ENCODE data around the gene STRADA. TPM values are rescaled to one million over a fixed set of nuclear protein-coding genes. Genes with fewer than 3 reads are reported as not detected.

STRADA gene
- total RNA-seq, 1 experiment from 2014 or later: 18.1 TPM

GRCh38 chr17:63680700-63681099, 60.9 kb downstream of the STRADA start:
- BruUV-seq (replicated peaks): no TSS peak
- intact Hi-C loops (cut with micrococcal nuclease; ENCODE audit: unreplicated experiment): no loop called here
- no peaks in the 10 kb centered on the region for H3K9me3 Mint-ChIP-seq (ENCODE audit: low read depth, unreplicated experiment)
- TF ChIP-seq, protein P1, sequence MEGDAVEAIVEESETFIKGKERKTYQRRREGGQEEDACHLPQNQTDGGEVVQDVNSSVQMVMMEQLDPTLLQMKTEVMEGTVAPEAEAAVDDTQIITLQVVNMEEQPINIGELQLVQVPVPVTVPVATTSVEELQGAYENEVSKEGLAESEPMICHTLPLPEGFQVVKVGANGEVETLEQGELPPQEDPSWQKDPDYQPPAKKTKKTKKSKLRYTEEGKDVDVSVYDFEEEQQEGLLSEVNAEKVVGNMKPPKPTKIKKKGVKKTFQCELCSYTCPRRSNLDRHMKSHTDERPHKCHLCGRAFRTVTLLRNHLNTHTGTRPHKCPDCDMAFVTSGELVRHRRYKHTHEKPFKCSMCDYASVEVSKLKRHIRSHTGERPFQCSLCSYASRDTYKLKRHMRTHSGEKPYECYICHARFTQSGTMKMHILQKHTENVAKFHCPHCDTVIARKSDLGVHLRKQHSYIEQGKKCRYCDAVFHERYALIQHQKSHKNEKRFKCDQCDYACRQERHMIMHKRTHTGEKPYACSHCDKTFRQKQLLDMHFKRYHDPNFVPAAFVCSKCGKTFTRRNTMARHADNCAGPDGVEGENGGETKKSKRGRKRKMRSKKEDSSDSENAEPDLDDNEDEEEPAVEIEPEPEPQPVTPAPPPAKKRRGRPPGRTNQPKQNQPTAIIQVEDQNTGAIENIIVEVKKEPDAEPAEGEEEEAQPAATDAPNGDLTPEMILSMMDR (IDR thresholded peaks at IDR 0.05; ENCODE audit: unreplicated experiment): no peak
- DNase-seq: no peak
- CTCF ChIA-PET: interaction anchor here (0.5 kb wide), 1 partner anchor 30 kb away, joined by 3 read pairs; no protein-coding TSS in a partner anchor
- peaks cover 7% of the 10 kb centered on the region for H3K4me1 Mint-ChIP-seq (ENCODE audit: low read depth, unreplicated experiment)
- H3K27ac Mint-ChIP-seq (ENCODE audit: unreplicated experiment): no peak overlapping the region
- peaks cover 5% of the 10 kb centered on the region for H3K36me3 Mint-ChIP-seq (ENCODE audit: insufficient read depth, unreplicated experiment)
- H3K4me3 Mint-ChIP-seq (ENCODE audit: low read depth, unreplicated experiment): no peak overlapping the region
- H3K27me3 Mint-ChIP-seq (ENCODE audit: unreplicated experiment): no peaks in the 10 kb centered on the region

DNA sequence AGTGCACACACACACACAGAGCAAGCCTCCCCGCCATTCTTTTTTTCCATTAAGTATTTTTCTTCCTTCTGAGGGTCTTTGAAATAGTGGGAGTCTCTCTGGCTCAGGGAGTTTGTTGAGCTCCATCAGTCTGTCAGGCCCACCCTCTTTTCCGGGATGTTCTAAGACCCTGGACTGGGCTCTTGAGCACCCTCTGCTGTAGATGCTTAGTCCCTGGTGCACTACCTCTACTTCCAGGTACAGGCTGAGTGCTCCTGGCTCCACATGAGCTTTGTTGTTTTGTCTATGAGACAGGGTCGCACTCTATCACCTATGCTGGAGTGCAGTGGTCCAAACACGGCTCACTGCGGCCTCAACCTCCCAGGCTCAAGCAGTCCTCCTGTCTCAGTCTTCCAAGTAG, 62.4 kb downstream of the STRADA start:
- Mint-ChIP-seq H3K27me3 (ENCODE audit: unreplicated experiment) (no peaks in the 10 kb centered on the region), H3K9me3 (ENCODE audit: low read depth, unreplicated experiment) (no peaks in the 10 kb centered on the region), H3K4me3 (ENCODE audit: low read depth, unreplicated experiment) (no peak overlapping the region), H3K36me3 (ENCODE audit: insufficient read depth, unreplicated experiment) (peaks cover 5% of the 10 kb centered on the region), H3K27ac (ENCODE audit: unreplicated experiment) (no peak overlapping the region), H3K4me1 (ENCODE audit: low read depth, unreplicated experiment) (peaks cover 22% of the 10 kb centered on the region)
- intact Hi-C loops (cut with micrococcal nuclease; ENCODE audit: unreplicated experiment): loop anchor here (10.0 kb wide), 1 partner anchor 54 kb away; the partner anchor contains the start of gene MAP3K3
- no peak for DNase-seq
- CTCF ChIA-PET: interaction anchor here (1.1 kb wide), 1 partner anchor 254 kb away, joined by 3 read pairs; no protein-coding TSS in a partner anchor
- no TSS peak for BruUV-seq (replicated peaks)
- TF ChIP-seq, protein P1 (IDR thresholded peaks at IDR 0.05; ENCODE audit: unreplicated experiment): no peak

DNA sequence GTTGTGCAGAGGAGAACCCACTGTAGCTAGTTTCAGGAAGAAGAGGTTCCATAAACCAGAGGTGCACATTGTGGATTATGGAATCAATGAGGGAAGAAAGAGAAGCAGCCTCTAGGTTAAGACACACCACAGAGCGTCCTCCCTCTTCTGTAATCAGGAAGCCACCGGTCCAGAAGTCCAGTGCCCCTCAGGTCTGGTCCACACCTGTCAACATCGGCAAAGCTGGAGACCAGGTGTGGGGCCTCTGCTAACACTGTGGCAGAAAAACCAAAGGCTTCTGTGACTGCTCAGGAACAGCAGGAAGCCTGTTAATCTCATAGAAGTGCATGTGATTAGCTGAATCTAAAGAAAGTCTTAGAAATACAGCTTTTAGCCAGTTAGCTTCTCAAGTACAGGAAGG, 65.0 kb downstream of the STRADA start:
- Mint-ChIP-seq H3K27ac (ENCODE audit: unreplicated experiment) (no peak overlapping the region), H3K36me3 (ENCODE audit: insufficient read depth, unreplicated experiment) (peaks cover 5% of the 10 kb centered on the region), H3K9me3 (ENCODE audit: low read depth, unreplicated experiment) (no peaks in the 10 kb centered on the region), H3K4me1 (ENCODE audit: low read depth, unreplicated experiment) (peaks cover 22% of the 10 kb centered on the region), H3K4me3 (ENCODE audit: low read depth, unreplicated experiment) (no peak overlapping the region), H3K27me3 (ENCODE audit: unreplicated experiment) (no peaks in the 10 kb centered on the region)
- BruUV-seq (replicated peaks): no TSS peak
- CTCF ChIA-PET: interaction anchor here (1.4 kb wide), 1 partner anchor 11 kb away, joined by 6 read pairs; no protein-coding TSS in a partner anchor
- intact Hi-C loops (cut with micrococcal nuclease; ENCODE audit: unreplicated experiment): loop anchor here (10.0 kb wide), 1 partner anchor 52 kb away; the partner anchor contains the start of gene MAP3K3
- DNase-seq: no peak
- TF ChIP-seq, protein P1 (IDR thresholded peaks at IDR 0.05; ENCODE audit: unreplicated experiment): no peak

DNA sequence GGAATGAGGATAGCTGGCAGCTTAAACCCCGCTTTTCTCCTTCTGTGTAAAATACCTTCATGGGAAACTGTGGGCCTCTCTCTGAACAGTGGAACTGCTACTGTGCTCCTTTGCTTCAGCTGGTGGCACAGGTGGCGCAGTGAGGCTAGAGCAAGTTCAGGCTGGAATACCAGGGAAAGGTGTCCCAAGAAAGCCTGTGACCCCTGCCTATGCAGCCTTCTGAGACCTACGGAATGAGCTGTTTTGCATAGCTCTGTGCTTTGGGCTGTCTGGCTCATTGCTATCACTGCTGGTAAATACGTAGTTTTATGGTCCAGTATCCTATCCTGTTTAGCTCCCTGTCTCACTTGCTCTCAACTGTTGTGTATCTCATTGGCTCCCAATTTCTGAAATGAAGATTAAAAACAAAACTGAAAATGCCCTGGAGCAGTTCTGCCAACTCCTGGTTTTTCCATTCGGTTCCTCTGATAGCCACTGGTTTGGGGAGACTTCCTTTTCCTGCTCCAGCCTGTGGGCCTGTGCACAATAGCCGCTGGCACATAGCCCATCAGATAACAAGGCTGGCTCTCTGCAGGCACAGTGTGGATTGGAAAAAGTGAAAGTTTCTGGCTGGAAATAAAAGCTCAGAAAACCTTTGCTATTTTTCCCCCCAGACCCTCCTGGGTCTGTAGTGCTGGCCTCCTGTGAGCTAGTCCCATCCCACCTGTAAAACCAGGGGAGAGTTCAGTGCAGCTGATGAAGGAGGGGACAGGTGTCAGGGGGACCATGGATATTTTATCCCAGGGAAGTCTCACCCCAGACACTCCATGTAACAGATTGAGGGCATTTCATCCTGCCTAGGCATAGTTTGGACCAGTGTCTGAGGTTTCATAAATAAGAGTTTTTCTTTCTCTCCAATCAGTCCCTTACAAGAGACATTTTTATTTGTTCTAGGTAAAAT, 65.7 kb downstream of the STRADA start:
- Mint-ChIP-seq H3K9me3 (ENCODE audit: low read depth, unreplicated experiment) (no peaks in the 10 kb centered on the region), H3K4me1 (ENCODE audit: low read depth, unreplicated experiment) (peaks cover 22% of the 10 kb centered on the region), H3K36me3 (ENCODE audit: insufficient read depth, unreplicated experiment) (peaks cover 5% of the 10 kb centered on the region), H3K4me3 (ENCODE audit: low read depth, unreplicated experiment) (peak overlapping the region; percentile 66), H3K27ac (ENCODE audit: unreplicated experiment) (peak overlapping the region; percentile 87), H3K27me3 (ENCODE audit: unreplicated experiment) (no peaks in the 10 kb centered on the region)
- DNase-seq: peak; percentile 73
- intact Hi-C loops (cut with micrococcal nuclease; ENCODE audit: unreplicated experiment): loop anchor here (10.0 kb wide), 1 partner anchor 51 kb away; the partner anchor contains the start of gene MAP3K3
- TF ChIP-seq, protein P1 (IDR thresholded peaks at IDR 0.05; ENCODE audit: unreplicated experiment): no peak
- no TSS peak for BruUV-seq (replicated peaks)
- CTCF ChIA-PET: interaction anchor here (0.6 to 1.4 kb wide), 6 partner anchors 12 to 250 kb away, joined by 3 to 6 read pairs (median 3); no protein-coding TSS in a partner anchor

Measured in Calu3 (cell line).